GM19099 (cell line): ENCODE results near the gene CTSW.

Source experiments
- POLR2A ChIP-seq: IDR thresholded peaks from 3 replicates; pipeline ENCODE4 v1.6.1; 2011; ENCODE audit warnings: low read depth; ENCODE audit not compliant: insufficient read length; ENCODE audit errors: extremely low read depth

Gene CTSW

DNA sequence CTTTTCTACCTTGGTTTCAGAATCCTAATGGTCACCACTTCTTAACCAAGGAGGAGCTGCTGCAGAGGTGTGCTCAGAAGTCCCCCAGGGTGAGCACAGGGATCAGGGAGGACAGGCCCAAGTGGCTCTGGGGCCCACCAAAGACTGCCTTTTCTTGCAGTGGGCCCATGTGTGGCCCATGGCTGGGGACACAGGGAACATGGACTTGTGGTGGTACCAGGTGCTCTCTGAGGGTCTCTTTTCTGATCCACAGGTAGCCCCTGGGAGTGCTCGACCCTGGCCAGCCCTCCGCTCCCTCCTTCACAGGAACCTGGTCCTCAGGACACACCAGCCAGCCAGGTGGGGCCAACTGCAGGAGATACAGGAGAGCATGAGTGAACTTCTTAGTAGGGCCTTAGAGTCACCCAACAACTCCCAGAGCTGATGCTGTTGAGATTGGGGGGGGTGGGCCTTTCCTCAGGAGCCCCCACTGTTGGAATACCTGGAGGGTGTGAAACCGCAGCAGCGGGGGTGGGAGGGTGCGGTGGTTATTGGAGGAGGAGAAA is 17.4 kb upstream of the CTSW start:
- TF ChIP-seq POLR2A, result no peak

GRCh38 chr11:65862941-65863888 is 16.4 kb upstream of the CTSW start:
- no peak for TF ChIP-seq POLR2A

DNA sequence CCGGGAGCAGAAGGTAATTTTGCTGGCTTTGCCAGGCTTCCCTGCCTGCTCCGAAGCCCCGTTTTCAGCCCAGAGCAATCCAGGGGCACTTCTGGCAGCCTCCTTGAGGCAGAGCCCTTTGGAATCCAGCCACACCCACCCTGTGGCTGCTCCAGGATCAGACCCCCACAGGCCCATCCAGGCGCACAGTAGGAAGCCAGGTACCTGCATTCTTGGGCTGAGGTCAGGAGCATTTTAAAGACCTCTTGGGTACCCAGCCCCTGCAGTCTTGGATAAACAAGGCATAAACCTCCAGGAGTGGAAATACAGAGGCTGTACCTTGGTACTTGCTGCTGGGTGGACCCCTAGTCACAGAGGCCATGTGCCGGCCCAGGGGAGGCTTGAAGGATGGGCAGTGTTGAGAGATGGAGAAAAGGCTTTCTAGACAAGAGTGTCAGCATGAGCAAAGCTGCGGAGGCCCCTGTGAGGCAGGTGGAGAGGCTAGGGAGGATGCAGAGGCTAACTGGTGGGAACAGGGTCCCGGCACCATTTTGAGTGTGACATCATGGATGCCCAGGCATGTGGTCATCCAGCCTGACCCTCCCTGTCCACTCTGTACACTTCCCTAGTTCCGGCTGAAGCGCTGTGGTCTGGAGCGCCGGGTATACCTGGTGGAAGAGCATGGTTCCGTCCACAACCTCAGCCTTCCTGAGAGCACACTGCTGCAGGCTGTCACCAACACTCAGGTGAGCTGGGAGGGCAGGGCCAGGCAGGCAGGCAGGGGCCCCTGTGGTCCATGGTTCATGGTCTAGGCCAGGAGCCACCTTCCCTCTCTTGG is 15.5 kb upstream of the CTSW start:
- TF ChIP-seq POLR2A, result no peak

GRCh38 chr11:65864706-65865471 is 14.7 kb upstream of the CTSW start:
- no peak for TF ChIP-seq POLR2A

GRCh38 chr11:65865550-65866172 is 14.0 kb upstream of the CTSW start:
- no peak for TF ChIP-seq POLR2A

- no peak for TF ChIP-seq POLR2A
Observed at GRCh38 chr11:65866509-65867283, 12.9 kb upstream of the CTSW start.

- TF ChIP-seq POLR2A, result no peak
Observed at GRCh38 chr11:65867284-65868071, 12.2 kb upstream of the CTSW start.

DNA sequence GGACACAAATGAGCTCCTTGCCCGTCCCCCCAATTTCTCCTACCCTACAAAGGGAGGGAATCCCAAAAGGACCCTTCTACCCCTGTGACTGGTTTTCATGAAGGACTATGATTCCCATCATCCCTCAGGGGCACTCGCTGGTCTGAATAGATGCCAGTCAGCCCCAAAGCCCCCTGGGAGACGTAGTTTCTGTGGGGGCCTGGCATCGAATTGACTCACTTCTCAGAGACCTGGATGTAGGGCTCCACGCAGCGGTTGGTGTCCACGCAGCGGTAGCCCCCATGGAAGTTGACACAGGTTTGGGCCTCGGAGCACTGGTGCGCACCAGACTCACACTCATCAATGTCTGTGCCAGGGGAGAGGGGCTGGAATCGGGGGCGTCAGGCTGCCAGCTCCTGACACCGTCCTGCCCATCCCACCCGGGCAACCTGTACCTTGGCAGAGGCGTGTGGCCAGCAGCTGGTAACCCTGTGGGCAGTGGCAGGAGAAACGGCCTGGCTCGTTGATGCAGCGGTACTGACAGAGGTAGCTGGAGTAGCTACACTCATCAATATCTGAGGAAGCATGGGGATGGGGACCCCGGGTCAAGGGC is 11.5 kb upstream of the CTSW start:
- TF ChIP-seq POLR2A, result no peak

GRCh38 chr11:65868907-65869306 is 10.7 kb upstream of the CTSW start:
- TF ChIP-seq POLR2A, result no peak

- no peak for TF ChIP-seq POLR2A
Observed at GRCh38 chr11:65869643-65870306, 9.9 kb upstream of the CTSW start.

DNA sequence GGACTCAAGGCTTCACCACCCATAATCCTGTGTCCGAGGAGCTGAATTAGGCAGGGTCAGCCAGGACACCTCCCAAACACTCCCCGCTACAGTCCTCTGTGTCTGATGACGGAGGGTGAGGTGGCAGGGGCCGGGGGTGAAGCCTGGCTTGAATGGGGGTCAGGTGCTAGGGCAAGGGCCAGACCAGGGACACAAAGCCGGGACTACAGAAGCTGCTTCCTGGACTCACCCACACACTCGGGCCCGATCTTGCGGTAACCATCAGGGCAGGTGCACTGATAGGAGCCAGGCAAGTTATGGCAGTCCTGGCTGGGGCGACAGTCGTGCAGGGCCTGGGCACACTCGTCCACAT is 9.4 kb upstream of the CTSW start:
- no peak for TF ChIP-seq POLR2A
